ENCODE data around the gene SOX11. TPM values are rescaled to one million over a fixed set of nuclear protein-coding genes. Genes with fewer than 3 reads are reported as not detected.

The SOX11 gene
- total RNA-seq, 2 experiments from 2014 or later: 7.7 to 13.0 TPM

GRCh38 chr2:5674026-5674340 is 18.2 kb upstream of the SOX11 start:
- H3K9me3 ChIP-seq (ENCODE audit: low read length): no peaks in the 10 kb centered on the region
- no peak overlapping the region for H3K27ac ChIP-seq (ENCODE audit: low read depth, low read length, poor library complexity, severe bottlenecking)
- DNase-seq (ENCODE audit: low spot score): no peak
- no peaks in the 10 kb centered on the region for H3K79me2 ChIP-seq (ENCODE audit: insufficient read depth, low read depth, low read length)
- ChIA-PET POLR2A (interaction anchor here (1.1 kb wide), 1 partner anchor 17 kb away, joined by 4 read pairs; no protein-coding TSS in a partner anchor), CTCF (ENCODE audit: unreplicated experiment) (no interaction called here)
- H2AFZ ChIP-seq (ENCODE audit: low read length): no peak overlapping the region
- H4K20me1 ChIP-seq (ENCODE audit: insufficient read depth, low read length): no peaks in the 10 kb centered on the region
- no TSS peak for BruUV-seq (replicated peaks)
- TF ChIP-seq EZH2phosphoT487 (IDR thresholded peaks at IDR 0.05; ENCODE audit: borderline replicate concordance, low read depth, low read length) (no peak), CTCF (conservative IDR thresholded peaks at IDR 0.05; ENCODE audit: low read length) (no peak)
- no peaks in the 10 kb centered on the region for H3K4me1 ChIP-seq (ENCODE audit: insufficient read depth, low read length, poor library complexity, severe bottlenecking)
- intact Hi-C loops (cut with micrococcal nuclease; ENCODE audit: unreplicated experiment): no loop called here
- H3K4me2 ChIP-seq (ENCODE audit: low read length): no peak overlapping the region
- H3K9me2 ChIP-seq (ENCODE audit: insufficient read depth, low read length): no peaks in the 10 kb centered on the region
- no peak overlapping the region for H3K4me3 ChIP-seq (ENCODE audit: low read depth, low read length, poor library complexity, severe bottlenecking)
- no peaks in the 10 kb centered on the region for H3K36me3 ChIP-seq (ENCODE audit: insufficient read depth, low read length)

GRCh38 chr2:5677133-5677532 is 15.1 kb upstream of the SOX11 start:
- H3K79me2 ChIP-seq (ENCODE audit: insufficient read depth, low read depth, low read length): no peaks in the 10 kb centered on the region
- intact Hi-C loops (cut with micrococcal nuclease; ENCODE audit: unreplicated experiment): no loop called here
- no peaks in the 10 kb centered on the region for H3K9me3 ChIP-seq (ENCODE audit: low read length)
- ChIA-PET CTCF (ENCODE audit: unreplicated experiment) (no interaction called here), POLR2A (interaction anchor here (0.7 to 0.9 kb wide), 2 partner anchors 14 to 766 kb away, joined by 4 to 5 read pairs; no protein-coding TSS in a partner anchor)
- no peak overlapping the region for H3K4me2 ChIP-seq (ENCODE audit: low read length)
- no peaks in the 10 kb centered on the region for H3K4me1 ChIP-seq (ENCODE audit: insufficient read depth, low read length, poor library complexity, severe bottlenecking)
- no peaks in the 10 kb centered on the region for H3K36me3 ChIP-seq (ENCODE audit: insufficient read depth, low read length)
- BruUV-seq (replicated peaks): no TSS peak
- H3K4me3 ChIP-seq (ENCODE audit: low read depth, low read length, poor library complexity, severe bottlenecking): no peak overlapping the region
- H3K27ac ChIP-seq (ENCODE audit: low read depth, low read length, poor library complexity, severe bottlenecking): no peak overlapping the region
- no peaks in the 10 kb centered on the region for H3K9me2 ChIP-seq (ENCODE audit: insufficient read depth, low read length)
- no peak for DNase-seq (ENCODE audit: low spot score)
- H4K20me1 ChIP-seq (ENCODE audit: insufficient read depth, low read length): no peaks in the 10 kb centered on the region
- H2AFZ ChIP-seq (ENCODE audit: low read length): no peak overlapping the region
- TF ChIP-seq EZH2phosphoT487 (IDR thresholded peaks at IDR 0.05; ENCODE audit: borderline replicate concordance, low read depth, low read length) (no peak), CTCF (conservative IDR thresholded peaks at IDR 0.05; ENCODE audit: low read length) (no peak)

- Histone ChIP-seq H3K4me1 (ENCODE audit: insufficient read depth, low read length, poor library complexity, severe bottlenecking) (no peaks in the 10 kb centered on the region), H3K9me2 (ENCODE audit: insufficient read depth, low read length) (no peaks in the 10 kb centered on the region), H3K36me3 (ENCODE audit: insufficient read depth, low read length) (no peaks in the 10 kb centered on the region), H3K79me2 (ENCODE audit: insufficient read depth, low read depth, low read length) (no peaks in the 10 kb centered on the region), H3K4me2 (ENCODE audit: low read length) (no peak overlapping the region), H4K20me1 (ENCODE audit: insufficient read depth, low read length) (no peaks in the 10 kb centered on the region), H3K4me3 (ENCODE audit: low read depth, low read length, poor library complexity, severe bottlenecking) (no peak overlapping the region), H3K9me3 (ENCODE audit: low read length) (no peaks in the 10 kb centered on the region), H3K27ac (ENCODE audit: low read depth, low read length, poor library complexity, severe bottlenecking) (no peak overlapping the region), H2AFZ (ENCODE audit: low read length) (no peak overlapping the region)
- no TSS peak for BruUV-seq (replicated peaks)
- TF ChIP-seq CTCF (conservative IDR thresholded peaks at IDR 0.05; ENCODE audit: low read length) (no peak), EZH2phosphoT487 (IDR thresholded peaks at IDR 0.05; ENCODE audit: borderline replicate concordance, low read depth, low read length) (no peak)
- no peak for DNase-seq (ENCODE audit: low spot score)
- intact Hi-C loops (cut with micrococcal nuclease; ENCODE audit: unreplicated experiment): no loop called here
- ChIA-PET CTCF (ENCODE audit: unreplicated experiment) (no interaction called here), POLR2A (no interaction called here)
Observed at GRCh38 chr2:5683471-5683870, 8.7 kb upstream of the SOX11 start.
